Subcutaneous abdominal adipose tissue (tissue), 5 donors: Measurements from ENCODE around the gene KIF16B.

Experiments used
- H3K27ac ChIP-seq: one replicate; pipeline ENCODE4 v1.7.0; 2013; ENCODE audit warnings: low read depth, mild to moderate bottlenecking, inconsistent platforms, low read length, moderate library complexity
- H3K27me3 ChIP-seq, 5 donors: one replicate each; pipeline ENCODE4 v1.7.0; 2013; ENCODE audit warnings: low read length in 5 of 5, inconsistent platforms in 1 of 5; ENCODE audit not compliant: control insufficient read depth in 5 of 5, insufficient read depth in 4 of 5
- H3K36me3 ChIP-seq, 5 donors: one replicate each; pipeline ENCODE4 v1.7.0; 2013; ENCODE audit warnings: low read length in 5 of 5; ENCODE audit not compliant: control insufficient read depth in 5 of 5, insufficient read depth in 5 of 5
- H3K4me1 ChIP-seq, 5 donors: one replicate each; pipeline ENCODE4 v1.7.0; 2013; ENCODE audit warnings: low read length in 5 of 5, mild to moderate bottlenecking in 3 of 5, moderate library complexity in 1 of 5; ENCODE audit not compliant: control insufficient read depth in 5 of 5, insufficient read depth in 5 of 5
- H3K4me3 ChIP-seq, 5 donors: one replicate each; pipeline ENCODE4 v1.7.0; 2013; ENCODE audit warnings: low read length in 5 of 5, low read depth in 1 of 5
- H3K9ac ChIP-seq, 5 donors: one replicate each; pipeline ENCODE4 v1.7.0; 2013; ENCODE audit warnings: low read length in 5 of 5, mild to moderate bottlenecking in 4 of 5, moderate library complexity in 3 of 5
- H3K9me3 ChIP-seq, 5 donors: one replicate each; pipeline ENCODE4 v1.7.0; 2013; ENCODE audit warnings: low read length in 5 of 5; ENCODE audit not compliant: control insufficient read depth in 5 of 5
- donor health status: healthy.
- donor health status: healthy.
- donor health status: healthy.
- donor health status: healthy.
- donor health status: healthy.

The KIF16B gene

DNA sequence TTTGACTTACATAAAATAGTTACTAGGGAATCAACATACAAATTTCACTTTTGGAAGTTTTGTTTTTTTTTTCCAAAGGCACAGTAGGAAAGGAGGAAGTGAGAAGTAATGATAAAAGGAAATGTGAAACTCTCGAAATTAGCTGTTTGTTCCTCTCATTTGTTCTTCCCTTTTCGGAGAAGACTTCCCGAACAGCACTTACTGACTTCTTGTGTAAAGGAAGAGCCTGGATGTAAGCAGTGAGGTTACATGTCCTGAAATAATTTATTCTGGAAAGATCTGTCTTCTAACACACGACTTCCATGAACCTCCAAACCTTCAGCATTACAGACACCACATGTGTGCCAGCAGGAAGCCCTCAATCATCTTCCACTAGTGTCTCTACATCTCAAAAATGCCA lies 59.1 kb downstream of the KIF16B start:
- no peak overlapping the region for H3K27ac ChIP-seq
- H3K4me1 ChIP-seq: peaks cover 0 to 5% (median 0%) of the 10 kb centered on the region in 5 donors
- no peak overlapping the region for H3K9ac ChIP-seq
- no peak overlapping the region for H3K4me3 ChIP-seq
- H3K36me3 ChIP-seq: peaks cover 11 to 23% (median 16%) of the 10 kb centered on the region in 5 donors
- H3K9me3 ChIP-seq: no peaks in the 10 kb centered on the region
- no peaks in the 10 kb centered on the region for H3K27me3 ChIP-seq

DNA sequence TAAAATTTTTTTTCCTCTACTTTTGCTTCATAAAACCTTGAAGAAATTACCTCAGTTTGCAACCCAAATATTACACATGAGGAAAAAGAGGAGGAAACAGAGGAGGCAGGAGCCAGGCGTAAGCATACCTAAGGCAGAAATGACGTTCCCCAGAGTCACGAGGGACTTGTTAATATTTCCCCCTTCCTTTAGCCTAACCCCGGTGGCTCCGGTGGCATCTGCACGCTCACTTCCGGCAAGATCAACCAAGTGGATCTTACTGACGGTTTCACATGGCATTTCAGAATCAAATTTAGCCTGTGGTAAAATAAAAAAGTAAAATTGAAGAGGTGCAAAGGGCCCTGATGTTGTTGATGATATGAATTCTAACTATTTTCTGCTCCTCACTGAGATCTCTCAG lies 67.4 kb downstream of the KIF16B start:
- peaks cover 0 to 4% (median 0%) of the 10 kb centered on the region in 5 donors for H3K4me1 ChIP-seq
- peaks cover 34 to 59% (median 52%) of the 10 kb centered on the region in 5 donors for H3K36me3 ChIP-seq

DNA sequence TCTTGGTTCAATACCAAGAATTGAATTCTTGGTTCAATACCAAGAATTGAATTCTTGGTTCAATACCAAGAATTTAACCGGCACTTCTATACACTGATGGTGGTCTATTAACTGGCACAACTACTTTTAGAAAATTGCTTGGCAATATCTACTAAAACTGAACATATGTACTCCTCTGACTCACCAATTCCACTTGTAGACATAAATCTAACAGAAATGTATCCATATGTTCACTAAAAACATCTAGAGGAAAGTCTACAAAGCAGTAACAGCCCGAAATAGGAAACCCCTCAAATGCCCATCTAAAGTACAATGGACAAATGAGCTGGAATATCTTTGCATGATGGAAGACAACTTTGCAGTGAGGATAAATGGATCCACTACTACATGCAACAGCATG lies 71.9 kb downstream of the KIF16B start:
- H3K4me3 ChIP-seq: no peak overlapping the region
- H3K36me3 ChIP-seq: peaks cover 19 to 38% (median 36%) of the 10 kb centered on the region in 5 donors
- H3K9me3 ChIP-seq: no peaks in the 10 kb centered on the region
- H3K9ac ChIP-seq: no peak overlapping the region
- H3K27me3 ChIP-seq: no peaks in the 10 kb centered on the region
- peaks cover 0 to 4% (median 0%) of the 10 kb centered on the region in 5 donors for H3K4me1 ChIP-seq
- no peak overlapping the region for H3K27ac ChIP-seq

More for the DNA sequence above, 67.4 kb downstream of the KIF16B start:
- H3K4me3 ChIP-seq: no peak overlapping the region
- H3K27ac ChIP-seq: no peak overlapping the region
- H3K27me3 ChIP-seq: no peaks in the 10 kb centered on the region
- no peaks in the 10 kb centered on the region for H3K9me3 ChIP-seq
- H3K9ac ChIP-seq: no peak overlapping the region

DNA sequence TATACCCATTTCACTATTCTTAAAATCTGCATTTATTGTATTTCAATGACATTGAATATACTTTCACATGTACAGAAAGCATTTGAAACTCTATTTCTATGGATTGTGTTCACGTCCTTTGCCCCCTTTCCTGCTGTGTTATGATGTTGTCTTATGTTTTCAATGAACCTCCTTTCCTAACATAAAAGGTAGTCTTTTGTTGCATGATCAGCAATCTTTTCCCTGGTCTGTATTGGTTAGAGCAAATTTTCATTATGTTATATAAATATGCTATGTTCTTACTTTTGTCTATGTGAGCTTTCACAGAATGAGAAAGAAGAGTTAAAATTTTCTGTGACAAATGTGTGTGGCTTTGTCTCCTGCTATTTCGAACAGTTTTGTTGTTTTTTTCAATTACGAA lies 73.1 kb downstream of the KIF16B start:
- H3K27me3 ChIP-seq: no peaks in the 10 kb centered on the region
- H3K36me3 ChIP-seq: peaks cover 15 to 32% (median 26%) of the 10 kb centered on the region in 5 donors
- H3K27ac ChIP-seq: no peak overlapping the region
- H3K4me1 ChIP-seq: peaks cover 0 to 4% (median 0%) of the 10 kb centered on the region in 5 donors
- H3K4me3 ChIP-seq: no peak overlapping the region
- no peaks in the 10 kb centered on the region for H3K9me3 ChIP-seq
- no peak overlapping the region for H3K9ac ChIP-seq

DNA sequence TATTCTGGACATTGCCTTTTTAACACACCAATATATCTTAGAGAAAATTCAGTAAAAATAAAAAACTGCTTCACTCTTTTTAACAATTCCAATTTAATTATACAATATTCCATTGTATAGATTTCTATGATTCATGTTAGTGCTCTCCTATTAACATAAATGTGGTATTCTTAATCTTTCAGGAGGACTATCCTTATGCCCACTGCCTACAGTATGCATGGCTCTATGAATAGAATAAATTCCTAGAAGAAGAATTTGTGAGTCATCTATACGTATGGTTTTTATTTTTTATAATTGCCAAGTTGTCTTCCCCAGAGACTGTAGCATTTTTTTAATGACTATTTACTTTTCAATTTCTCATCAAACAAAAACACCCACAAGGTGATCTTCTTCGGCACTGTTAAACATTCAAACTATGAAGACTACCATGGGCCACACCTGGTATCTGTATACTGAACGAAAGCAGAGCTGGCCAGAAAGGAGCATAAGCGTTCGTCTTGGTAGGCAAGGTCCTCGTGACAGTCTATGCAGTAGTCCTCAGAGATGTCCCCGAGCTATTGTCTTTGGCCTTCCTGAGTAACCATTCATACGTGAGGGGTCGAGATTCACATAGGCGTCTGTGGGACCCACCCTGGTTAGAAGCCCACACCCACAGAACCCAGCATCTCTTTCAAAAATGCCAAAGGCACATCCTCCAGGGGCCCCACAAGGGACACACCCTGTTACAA lies 74.6 kb downstream of the KIF16B start:
- H3K27ac ChIP-seq: no peak overlapping the region
- no peaks in the 10 kb centered on the region for H3K9me3 ChIP-seq
- no peaks in the 10 kb centered on the region for H3K27me3 ChIP-seq
- H3K4me1 ChIP-seq: peaks cover 0 to 4% (median 0%) of the 10 kb centered on the region in 5 donors
- H3K36me3 ChIP-seq: peaks cover 12 to 23% (median 13%) of the 10 kb centered on the region in 5 donors
- H3K4me3 ChIP-seq: no peak overlapping the region
- H3K9ac ChIP-seq: no peak overlapping the region

DNA sequence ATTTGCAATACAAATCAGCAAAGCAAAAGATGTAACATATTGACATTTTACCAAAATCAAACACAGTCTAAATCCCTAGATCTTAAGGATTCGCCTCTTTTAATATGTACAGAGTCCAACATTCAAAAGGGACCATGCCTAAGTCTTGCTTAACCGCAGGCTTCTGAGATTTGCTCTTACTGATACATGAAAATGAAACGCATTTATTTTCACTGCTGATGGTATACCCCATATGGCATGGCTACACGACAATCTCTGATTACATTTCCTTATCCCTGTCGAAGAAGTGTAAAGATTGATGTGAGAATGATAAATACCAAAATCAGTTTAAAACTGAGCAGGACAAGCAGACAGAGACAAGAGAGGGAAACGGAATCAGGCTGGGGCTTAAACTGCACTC lies 75.4 kb downstream of the KIF16B start:
- Histone ChIP-seq H3K9ac (no peak overlapping the region), H3K27ac (no peak overlapping the region), H3K9me3 (no peaks in the 10 kb centered on the region), H3K4me1 (peaks cover 0 to 4% (median 0%) of the 10 kb centered on the region in 5 donors), H3K27me3 (no peaks in the 10 kb centered on the region), H3K4me3 (no peak overlapping the region), H3K36me3 (peaks cover 8 to 24% (median 11%) of the 10 kb centered on the region in 5 donors)

DNA sequence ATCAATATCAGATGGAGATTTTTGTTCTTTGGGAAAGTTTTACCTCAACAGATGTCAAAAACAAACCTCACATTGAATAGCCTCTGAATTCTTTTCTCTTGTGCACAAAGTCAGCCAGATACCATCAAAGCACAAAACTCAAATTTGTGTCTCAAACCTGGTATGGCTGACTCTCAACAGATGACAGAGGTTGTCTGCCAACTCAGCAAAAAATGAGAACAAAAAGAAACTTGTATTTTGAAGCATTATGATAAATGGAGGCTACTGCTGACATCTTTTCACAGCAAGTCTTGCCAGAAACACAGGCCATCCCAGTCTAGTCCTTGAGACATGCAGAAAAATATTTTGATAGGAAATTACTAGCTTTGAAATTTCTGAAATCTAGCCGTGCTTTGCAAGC lies 79.8 kb downstream of the KIF16B start:
- peaks cover 16 to 23% (median 17%) of the 10 kb centered on the region in 5 donors for H3K36me3 ChIP-seq
- H3K27me3 ChIP-seq: no peaks in the 10 kb centered on the region
- no peak overlapping the region for H3K27ac ChIP-seq
- peaks cover 0 to 25% (median 0%) of the 10 kb centered on the region in 5 donors for H3K4me1 ChIP-seq
- H3K9ac ChIP-seq: no peak overlapping the region
- H3K9me3 ChIP-seq: no peaks in the 10 kb centered on the region
- H3K4me3 ChIP-seq: no peak overlapping the region

DNA sequence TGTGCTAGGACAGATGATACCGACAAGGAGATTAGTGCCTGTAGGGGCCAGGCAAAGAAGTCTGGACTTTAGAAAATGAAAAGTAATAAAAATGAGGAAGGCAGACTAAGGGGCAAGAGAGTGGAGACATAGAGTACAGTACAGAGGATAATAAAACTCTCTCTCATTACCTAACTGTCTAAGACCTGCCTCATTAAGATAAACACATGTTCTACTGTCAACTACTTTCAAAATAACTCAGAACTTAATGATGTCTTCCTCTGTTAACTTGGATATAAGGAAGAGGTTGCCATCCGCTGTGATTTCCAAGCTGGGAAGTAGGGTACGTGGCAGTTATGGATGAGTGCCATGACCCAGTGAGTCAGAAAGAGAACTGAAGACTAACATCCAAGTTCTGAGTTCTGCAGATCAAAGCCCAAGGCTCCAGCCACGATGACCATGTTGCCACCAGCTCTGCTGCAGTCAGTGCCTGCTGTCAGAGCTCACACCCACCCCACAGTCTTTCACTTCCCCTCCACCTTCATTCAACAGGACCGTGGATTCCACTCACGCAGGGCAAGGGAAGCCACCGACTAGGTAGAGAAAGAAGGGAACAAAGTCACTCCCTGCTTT lies 81.8 kb downstream of the KIF16B start:
- Histone ChIP-seq H3K4me3 (no peak overlapping the region), H3K27ac (no peak overlapping the region), H3K9me3 (no peaks in the 10 kb centered on the region), H3K27me3 (no peaks in the 10 kb centered on the region), H3K36me3 (peaks cover 16 to 26% (median 19%) of the 10 kb centered on the region in 5 donors), H3K4me1 (peaks cover 0 to 25% (median 0%) of the 10 kb centered on the region in 5 donors), H3K9ac (no peak overlapping the region)

DNA sequence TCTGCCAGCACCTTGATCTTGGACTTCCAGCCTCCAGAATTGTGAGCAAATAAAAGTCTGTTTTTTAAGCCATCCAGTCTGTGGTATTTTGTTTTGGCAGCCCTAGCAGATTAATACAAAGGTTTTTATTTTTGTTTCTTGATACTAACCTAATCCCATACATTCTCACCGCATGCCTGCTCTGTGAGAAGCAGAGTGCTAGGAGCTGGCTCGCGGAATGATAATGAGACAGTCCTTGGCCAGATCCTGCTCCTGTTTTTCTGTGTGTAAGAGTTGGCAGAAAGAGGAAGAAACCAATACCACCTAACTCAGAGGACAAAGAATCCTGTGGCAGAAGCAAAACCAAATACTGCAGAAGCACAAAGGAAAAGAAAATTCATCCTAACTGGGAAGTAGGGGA lies 82.6 kb downstream of the KIF16B start:
- H3K9me3 ChIP-seq: no peaks in the 10 kb centered on the region
- no peak overlapping the region for H3K4me3 ChIP-seq
- H3K27ac ChIP-seq: no peak overlapping the region
- peaks cover 0 to 25% (median 0%) of the 10 kb centered on the region in 5 donors for H3K4me1 ChIP-seq
- H3K27me3 ChIP-seq: no peaks in the 10 kb centered on the region
- H3K36me3 ChIP-seq: peaks cover 12 to 26% (median 19%) of the 10 kb centered on the region in 5 donors
- no peak overlapping the region for H3K9ac ChIP-seq

DNA sequence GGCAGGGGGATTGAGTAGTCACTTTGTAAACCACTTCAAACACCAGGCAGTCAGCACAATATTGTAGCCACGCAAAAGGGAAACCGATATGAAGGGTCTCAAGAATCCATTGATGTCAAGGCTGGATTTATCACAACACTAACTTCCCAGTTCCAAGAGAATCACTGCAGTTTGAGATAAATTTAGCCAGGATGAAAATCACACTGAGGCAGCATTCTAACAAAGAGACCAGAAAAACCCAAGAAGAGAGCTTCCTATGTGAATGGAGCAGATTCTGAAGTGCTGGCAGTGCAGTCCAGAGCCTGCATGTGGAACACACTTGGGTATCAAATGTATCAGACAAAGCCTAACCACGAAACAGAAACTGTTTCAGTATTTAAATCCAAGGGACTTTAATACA lies 84.6 kb downstream of the KIF16B start:
- H3K27me3 ChIP-seq: no peaks in the 10 kb centered on the region
- H3K4me1 ChIP-seq: peaks cover 0 to 21% (median 0%) of the 10 kb centered on the region in 5 donors
- no peak overlapping the region for H3K4me3 ChIP-seq
- H3K27ac ChIP-seq: no peak overlapping the region
- H3K9ac ChIP-seq: no peak overlapping the region
- no peaks in the 10 kb centered on the region for H3K9me3 ChIP-seq
- peaks cover 10 to 26% (median 19%) of the 10 kb centered on the region in 5 donors for H3K36me3 ChIP-seq
